HG03439 (cell line): ENCODE data around the gene ATXN7L3.

Source experiments
- ATAC-seq: cut with Tn5 transposase; IDR thresholded peaks from one replicate; pipeline ENCODE4 v1.9.1; 2021; ENCODE audit warnings: mild to moderate bottlenecking, moderate library complexity; ENCODE audit not compliant: unreplicated experiment

ATXN7L3 gene

GRCh38 chr17:44202756-44203155 is 3.1 kb upstream of the ATXN7L3 start:
- no peak for ATAC-seq

DNA sequence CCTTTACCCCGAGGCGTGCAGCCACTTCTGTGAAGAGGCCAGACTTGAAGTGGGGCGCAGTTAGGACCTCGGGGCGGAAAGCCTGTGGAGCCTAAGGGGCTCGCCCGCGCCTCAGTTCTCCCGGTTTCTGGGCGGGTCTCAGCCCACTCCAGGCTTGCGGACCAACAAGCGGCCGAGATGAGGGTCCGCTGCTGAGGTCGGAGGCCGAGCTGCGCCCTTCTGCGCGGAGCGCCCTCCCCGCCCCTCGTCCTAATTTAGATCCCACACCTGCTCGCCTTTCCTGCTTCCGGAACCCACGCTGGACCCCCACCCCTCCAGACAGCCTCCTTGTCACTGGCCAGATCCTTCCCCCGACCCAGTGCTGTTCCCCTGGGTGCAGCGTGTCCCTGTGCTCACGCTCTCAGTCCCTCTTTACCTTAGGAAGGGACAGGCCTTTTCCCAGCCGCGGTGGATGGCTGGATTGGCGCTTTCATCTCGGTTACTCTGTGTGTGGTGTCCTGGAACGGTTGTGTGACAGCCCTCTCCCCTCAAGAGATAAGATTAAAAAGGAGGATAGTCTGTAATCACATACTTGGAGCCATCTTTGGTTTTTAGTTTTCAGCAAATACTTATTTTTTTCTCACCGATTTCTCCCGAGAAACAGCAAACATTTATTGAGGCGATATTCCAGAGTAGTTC is 933 bp upstream of the ATXN7L3 start:
- ATAC-seq: no peak

DNA sequence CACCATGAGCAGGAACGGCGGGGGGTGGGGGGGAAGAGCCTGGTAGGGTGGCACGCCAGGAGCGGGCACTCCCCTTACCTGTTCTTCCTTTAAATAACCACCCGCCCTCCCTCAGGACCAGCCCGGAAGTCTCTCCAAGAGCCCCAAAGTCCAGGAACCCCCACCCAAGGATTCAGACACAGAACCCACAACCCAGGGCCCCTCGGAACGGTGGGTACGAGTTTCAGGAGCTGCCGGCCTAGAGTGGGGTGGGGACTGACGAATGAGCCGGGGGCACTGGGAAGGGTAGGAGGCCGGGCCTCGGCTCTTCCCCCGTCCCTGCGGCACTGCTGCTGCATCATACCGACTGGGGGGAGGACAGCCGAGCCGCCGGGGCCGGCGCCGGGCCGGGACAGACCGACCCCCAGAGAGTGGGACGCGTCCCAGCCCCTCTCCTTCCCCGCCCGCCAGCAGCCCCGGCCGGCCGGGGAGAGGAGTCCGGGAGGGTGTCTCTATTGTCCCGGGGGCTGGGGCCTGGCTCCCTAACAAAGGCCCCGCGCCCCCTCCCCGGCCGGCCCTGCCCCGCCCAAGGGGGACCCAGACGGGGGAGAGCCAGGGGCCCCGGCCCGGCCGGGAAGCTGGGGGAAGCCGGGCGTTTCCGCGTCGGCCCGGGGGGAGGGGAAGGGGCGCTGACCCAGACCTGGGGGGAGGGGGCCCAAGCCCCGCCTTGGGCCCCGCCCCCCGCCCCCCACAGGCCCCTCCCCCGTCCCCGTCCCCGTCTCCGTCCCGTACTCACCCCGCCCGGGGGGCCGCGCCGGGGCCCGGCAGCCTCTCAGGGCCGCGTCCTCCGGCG is 747 bp downstream of the ATXN7L3 start:
- ATAC-seq: peak; percentile 6

- no peak for ATAC-seq
Measured at GRCh38 chr17:44197980-44198720, 1.5 kb downstream of the ATXN7L3 start.

GRCh38 chr17:44197107-44197506 is 2.6 kb downstream of the ATXN7L3 start:
- ATAC-seq: no peak

- ATAC-seq: no peak
Measured at GRCh38 chr17:44193326-44194084, 6.2 kb downstream of the ATXN7L3 start.

DNA sequence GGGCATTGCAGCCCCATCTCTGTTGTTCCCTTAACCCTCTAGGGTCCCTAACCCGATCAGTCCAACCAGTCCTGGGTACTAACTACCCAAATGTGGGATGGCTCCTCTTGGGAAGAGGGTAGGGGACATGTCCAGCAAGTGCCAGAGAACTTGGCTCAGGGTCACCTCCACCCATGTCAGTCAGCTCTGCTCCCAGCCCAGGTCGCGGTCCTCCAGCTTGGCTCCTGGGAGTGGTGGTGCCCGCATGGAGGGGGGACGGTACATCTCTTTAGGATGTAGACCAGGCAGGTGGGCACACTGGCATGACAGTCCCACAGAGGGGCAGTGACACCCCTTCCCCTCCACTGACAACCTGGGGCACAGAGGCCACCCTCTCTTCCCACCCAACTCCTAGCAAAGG is 6.9 kb downstream of the ATXN7L3 start:
- ATAC-seq: no peak

DNA sequence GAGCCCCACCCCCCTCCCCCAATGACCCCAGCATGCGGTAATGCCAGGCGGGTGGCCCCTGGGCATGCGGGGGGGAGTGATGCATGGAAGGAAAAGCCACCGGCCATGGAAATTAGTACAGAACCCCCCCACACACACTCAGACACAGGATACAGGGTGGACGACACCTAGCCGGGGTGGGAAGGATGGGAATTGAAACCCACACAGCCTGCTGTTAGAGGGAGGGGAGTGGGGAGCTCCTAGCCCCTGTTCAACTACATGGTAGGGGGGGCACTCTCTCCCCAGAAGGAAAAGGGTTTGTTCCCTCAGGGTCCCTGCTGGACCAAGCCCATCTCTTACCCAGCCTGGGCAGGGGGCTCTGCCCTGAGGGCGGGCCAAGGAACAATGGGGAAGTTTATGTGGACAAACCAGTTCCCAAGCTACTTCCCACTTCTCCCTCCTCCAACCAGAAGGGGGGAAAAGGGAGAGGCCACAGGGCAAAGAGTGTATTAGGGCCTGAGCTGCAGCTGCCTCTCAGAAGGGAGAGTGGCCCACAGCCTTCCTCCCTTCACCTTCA is 7.7 kb downstream of the ATXN7L3 start:
- no peak for ATAC-seq

- no peak for ATAC-seq
Measured at GRCh38 chr17:44191369-44191768, 8.3 kb downstream of the ATXN7L3 start.

DNA sequence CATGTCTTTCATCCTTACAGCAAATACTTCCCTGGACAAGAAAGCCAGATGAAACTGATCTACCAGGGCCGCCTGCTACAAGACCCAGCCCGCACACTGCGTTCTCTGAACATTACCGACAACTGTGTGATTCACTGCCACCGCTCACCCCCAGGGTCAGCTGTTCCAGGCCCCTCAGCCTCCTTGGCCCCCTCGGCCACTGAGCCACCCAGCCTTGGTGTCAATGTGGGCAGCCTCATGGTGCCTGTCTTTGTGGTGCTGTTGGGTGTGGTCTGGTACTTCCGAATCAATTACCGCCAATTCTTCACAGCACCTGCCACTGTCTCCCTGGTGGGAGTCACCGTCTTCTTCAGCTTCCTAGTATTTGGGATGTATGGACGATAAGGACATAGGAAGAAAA is 9.2 kb downstream of the ATXN7L3 start:
- ATAC-seq: no peak

- no peak for ATAC-seq
Measured at GRCh38 chr17:44188576-44189403, 10.9 kb downstream of the ATXN7L3 start.

DNA sequence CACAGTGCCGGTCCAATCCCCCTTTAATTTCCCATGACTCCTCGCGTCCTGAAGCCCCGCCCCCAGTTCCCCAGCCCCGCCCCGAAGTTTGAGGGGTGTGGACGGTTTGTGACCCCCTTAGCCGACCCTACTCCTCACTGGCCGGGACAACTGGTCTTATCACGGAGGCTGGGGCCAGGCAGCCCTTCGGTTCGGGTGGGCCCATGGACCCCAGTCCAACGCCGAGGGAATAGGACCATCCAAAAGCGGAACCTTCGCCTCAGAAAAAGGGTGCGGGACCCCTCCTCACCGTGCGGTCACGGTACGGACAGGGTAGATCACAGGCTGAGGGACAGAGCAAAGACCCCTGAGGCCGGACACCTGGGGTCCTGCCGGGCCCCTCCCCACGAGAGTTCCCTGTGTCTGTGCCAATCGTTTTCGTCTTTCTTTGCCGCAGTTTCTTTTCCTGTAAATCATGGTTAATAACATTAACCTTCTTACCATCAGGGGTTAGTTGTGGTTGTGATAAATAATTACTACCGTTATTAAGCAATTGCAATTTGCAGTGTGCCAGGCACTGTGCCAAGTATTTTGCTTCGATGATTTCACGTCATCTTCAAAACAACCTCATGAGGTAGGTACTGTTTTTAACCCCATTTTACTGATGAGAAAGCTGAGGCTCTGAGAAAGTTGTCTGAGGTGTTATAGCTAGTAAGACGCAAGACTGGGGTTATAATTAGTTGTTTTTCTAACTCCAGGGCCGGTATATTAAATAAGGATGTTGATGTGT is 12.4 kb downstream of the ATXN7L3 start:
- peak; percentile 46 for ATAC-seq

- ATAC-seq: peak; percentile 87
Measured at GRCh38 chr17:44186307-44187130, 13.2 kb downstream of the ATXN7L3 start, which contains the start of gene TMUB2. TMUB2 (plus strand) TSS chr17:44186972; CDS start chr17:44187709, 737 bp downstream.

DNA sequence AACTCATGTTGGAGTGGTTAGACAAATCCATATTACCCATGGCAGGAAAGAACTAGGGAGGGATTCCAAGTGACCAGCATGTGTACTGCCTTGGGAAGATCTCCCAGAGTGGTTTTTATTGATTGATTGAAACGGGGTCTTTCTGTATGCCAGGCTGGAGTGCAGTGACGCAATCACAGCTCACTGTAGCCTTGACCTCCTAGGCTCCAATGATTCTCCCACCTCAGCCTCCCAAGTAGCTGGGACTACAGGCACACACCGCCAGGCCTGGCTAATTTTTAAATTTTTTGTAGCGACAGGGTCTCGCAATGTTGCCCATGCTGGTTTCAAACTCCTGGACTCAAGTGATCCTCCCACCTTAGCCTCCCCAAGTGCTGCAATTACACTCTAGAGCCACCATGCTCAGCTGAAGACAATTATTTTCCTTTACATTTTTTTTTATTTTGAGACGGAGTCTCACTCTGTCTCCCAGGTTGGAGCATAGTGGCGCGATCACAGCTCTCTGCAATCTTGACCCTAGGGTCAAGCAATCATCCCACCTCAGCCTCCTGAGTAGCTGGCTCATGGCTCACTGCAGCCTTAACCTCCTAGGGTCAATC is 15.4 kb downstream of the ATXN7L3 start:
- no peak for ATAC-seq

DNA sequence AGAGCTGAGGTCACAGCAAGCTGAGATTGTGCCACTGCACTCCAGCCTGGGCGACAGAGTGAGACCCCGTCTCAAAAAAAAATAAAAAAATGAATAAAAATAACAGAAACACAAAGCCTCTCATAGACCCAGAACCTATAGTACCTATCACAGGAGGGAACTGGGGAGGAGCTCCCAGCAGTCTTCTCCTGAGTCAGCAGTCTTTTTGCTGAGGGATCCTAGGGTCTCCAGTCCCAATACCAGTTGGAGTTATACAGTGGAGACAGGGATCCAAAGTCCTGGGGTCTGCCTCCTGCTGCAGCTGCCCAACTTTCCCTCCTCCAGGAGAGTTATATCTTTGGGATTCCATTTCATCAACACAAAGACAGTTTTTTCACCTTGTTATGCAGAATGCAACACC is 16.7 kb downstream of the ATXN7L3 start:
- no peak for ATAC-seq

- no peak for ATAC-seq
Measured at GRCh38 chr17:44178133-44178532, 21.6 kb downstream of the ATXN7L3 start.

GRCh38 chr17:44177640-44178039 is 22.0 kb downstream of the ATXN7L3 start:
- no peak for ATAC-seq
